Neural progenitor cell (in vitro differentiated cells): Measurements from ENCODE around the gene WNT5B.
A peak's percentile ranks its signal among the peaks of the same experiment; 100 is the strongest.

ENCODE experiments used
- CTCF ChIP-seq: fragments of 200-600 bp; sonication (generic); IDR thresholded peaks from 2 replicates; pipeline ENCODE4 v1.5.1; 2017; ENCODE audit warnings: antibody characterized with exemption, mild to moderate bottlenecking
- EZH2 ChIP-seq: fragments of 200-600 bp; sonication (generic); IDR thresholded peaks from 2 replicates; pipeline ENCODE4 v1.6.1; 2017; ENCODE audit warnings: antibody characterized with exemption, mild to moderate bottlenecking, moderate library complexity
- EZH2phosphoT487 ChIP-seq: fragments of 200-600 bp; sonication (generic); IDR thresholded peaks from 2 replicates; pipeline ENCODE4 v1.6.1; 2017; ENCODE audit warnings: antibody characterized with exemption

GRCh38 chr12:1587927-1588574, 41.0 kb upstream of the WNT5B start:
- TF ChIP-seq CTCF (no peak), EZH2 (no peak), EZH2phosphoT487 (peak; percentile 53)
